ENCODE data around the gene SPG11.
"Not testable (repeated sequence)": the region's sequence is repeated elsewhere in the genome, so short reads cannot be mapped to it uniquely, and the experiment has no call there.

SPG11 gene

DNA sequence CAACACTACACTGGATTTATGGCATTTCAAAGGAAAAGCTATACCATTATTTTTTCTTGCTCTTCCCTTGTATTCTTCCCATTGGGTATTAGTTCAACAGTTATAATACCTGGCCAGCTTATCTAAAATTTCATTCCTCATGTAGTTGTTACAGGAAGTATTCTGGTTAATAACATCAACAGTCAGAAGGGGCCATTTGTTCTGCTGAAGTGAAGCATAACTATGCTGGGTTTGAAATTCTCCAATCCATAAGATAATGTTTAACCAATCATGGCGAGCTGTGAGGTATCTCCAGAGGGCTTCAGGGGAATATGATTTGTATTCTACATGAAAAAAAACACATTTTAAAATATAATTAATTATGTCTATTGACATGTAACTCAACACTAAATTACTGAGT lies 43.4 kb downstream of the SPG11 start:
- no peak for DNase-seq

DNA sequence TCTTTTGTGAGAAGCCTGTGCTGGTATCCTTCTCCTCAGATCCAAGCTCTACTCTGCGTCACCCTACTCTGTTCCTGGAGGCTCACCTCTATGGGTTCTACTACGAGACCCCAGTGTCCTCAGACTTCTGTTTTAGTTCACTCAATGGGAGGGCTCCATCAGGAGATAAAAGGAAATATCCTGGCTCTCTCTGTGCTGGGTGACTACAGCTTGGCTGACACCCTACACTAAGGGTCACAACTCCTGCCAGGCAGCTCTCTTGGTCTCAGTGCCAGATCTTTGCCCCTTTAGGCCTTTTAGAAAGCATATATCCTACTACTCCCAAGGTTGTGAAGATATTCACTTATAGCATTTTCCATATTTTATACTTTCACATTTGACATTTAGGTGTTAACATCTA lies 46.5 kb downstream of the SPG11 start:
- DNase-seq: no peak

DNA sequence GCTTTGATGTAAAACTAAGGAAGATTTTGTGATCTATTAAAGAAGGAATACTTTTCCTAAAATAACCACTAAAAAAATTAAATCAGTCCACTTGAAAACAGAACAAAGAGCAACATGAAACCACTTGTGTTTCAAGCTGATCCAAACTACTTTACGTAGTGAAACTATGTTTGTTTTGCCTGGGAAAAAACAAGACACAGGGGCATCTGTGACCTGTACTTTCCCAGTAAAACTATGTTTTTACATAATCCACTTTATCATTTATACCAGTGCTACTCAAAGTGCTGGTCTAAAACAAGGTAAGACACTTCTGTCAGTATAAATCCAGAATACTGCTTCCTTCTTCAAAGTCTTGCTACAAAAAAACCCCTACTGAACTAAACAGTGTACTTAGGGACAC lies 56.7 kb downstream of the SPG11 start:
- DNase-seq: no peak

DNA sequence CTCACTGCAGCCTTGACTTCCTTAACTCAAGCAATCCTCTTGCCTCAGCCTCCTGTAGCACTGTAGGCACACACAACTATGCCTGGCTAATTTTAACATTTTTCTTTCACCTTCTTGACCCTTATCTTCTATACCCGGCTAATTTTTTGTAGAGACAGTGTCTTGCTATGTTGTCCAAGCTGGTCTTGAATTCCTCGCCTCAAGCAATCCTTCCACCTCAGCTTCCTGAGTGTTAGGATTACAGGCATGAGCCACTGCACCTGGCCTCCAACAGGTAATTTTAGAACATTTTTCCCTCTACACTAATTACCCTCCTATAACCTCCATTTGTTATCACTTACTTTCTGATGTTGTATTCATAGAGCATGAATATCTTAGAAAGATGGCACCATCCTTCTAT lies 60.3 kb downstream of the SPG11 start:
- DNase-seq: no peak

DNA sequence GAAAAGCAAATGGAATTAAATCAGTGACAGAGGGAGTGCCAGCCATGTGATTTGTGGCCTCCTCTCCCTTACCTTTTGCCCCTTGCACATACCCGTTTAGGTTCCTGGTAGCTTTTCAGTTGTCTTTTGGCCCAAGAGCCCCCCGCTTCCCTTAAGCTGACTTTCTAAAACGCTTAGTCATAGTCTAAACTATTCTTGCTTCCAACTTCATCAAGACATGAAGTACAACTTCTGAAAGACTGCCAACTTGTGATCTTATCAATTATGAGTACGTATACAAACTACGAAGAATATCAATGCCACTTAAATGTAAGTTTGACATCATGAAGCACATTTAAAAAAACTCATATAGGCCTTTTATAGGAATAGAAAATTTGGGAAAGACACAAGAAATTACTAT lies 64.6 kb downstream of the SPG11 start:
- DNase-seq: peak; percentile 70

DNA sequence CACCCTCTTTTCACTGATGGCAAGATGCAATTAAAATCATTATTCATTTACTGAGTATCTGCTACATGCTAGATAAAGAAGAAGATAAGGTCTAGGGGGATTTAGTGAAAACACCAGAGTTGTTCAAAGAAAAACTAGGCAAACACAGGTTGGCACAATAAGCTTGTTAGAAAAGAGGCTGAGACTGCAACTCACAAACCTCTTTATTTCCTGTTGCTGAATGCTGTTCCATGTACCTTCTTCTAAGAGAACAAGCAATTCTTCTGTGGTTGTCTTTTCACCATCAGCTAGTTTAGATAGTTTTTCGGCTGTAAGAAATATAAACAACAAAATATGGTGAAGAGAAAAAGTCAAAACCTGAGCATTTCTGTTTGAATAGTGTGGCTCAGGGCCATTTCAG lies 65.4 kb downstream of the SPG11 start:
- DNase-seq: no peak

DNA sequence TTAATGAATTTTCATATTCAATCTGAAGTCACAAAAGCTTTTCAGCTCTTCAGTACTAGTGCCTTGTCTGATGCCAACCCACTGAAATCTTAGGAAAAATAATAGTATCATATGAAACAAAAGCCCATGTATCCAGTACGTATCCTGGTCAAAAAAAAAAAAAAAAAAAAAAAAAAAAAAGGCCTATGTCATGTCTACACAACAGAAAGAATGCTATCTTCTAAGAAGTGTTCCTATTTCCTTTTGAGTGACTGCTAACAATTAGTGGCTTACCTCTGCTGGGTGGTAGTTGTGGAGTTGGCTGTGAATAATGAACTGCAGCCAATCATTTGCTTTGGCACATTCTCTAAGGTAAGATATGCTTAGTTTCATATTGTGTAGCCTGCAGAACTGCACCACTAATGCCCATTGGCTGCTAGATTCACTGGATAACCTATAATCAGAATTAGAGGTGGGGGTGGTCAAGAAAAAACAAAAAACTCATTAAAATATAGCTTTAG lies 66.9 kb downstream of the SPG11 start:
- no peak for DNase-seq

DNA sequence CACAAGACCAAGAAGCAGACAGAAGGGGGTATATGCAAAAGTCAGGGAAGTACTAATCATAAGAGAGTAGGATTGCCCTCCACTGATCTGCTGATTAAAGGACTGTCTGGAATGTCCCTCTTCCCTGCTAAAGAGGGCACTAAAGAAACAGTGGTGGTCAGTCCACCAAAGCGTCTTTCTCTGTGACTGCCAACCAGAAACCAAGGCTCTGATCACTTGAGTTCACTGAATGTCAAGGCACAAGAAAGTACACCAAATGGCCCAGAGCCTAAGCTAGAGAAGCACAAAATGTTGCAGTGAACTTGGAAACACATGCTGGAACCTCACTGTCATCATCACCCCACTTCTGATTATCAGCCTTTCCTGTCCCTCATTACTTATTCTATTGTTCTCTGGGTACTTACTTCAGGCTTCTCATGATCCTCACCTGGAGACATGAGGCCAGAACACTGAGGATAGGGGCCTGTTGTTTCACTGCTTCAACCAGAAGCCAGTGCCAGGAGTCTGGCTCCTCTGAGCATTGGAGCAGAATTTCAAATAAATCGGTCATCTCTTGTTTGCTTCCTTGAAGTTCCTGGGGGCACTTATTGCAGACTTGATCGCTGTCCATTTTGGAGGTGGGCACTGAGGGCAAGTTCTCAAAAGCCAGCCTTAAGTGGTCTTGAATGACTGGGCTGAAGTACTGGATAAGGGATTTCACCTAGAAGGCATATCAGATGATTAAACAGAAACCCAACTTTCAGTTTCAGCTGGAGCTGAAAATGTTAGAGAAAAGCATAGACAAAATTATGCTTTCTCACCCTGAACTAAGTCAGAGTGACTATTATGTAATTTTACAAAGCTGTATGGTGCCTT lies 67.6 kb downstream of the SPG11 start:
- DNase-seq: no peak

DNA sequence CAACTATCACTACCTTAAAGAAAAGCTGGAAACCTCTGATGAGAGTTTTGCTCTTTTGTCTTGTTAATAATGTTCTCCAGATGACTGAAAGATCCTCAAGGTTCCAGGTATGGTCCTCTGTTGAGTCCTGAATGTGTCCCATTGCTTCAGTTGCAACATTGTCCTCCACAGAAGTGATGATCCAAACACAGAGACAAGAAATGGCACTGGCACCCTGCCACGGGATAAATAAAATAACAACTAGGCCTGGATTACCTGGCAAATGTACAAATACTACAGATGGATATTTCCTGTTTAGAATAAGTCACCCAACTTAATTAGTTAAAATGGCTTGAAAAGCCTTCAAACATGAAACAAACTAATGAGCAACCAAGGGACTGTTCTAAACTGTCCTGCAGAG lies 68.2 kb downstream of the SPG11 start:
- no peak for DNase-seq

DNA sequence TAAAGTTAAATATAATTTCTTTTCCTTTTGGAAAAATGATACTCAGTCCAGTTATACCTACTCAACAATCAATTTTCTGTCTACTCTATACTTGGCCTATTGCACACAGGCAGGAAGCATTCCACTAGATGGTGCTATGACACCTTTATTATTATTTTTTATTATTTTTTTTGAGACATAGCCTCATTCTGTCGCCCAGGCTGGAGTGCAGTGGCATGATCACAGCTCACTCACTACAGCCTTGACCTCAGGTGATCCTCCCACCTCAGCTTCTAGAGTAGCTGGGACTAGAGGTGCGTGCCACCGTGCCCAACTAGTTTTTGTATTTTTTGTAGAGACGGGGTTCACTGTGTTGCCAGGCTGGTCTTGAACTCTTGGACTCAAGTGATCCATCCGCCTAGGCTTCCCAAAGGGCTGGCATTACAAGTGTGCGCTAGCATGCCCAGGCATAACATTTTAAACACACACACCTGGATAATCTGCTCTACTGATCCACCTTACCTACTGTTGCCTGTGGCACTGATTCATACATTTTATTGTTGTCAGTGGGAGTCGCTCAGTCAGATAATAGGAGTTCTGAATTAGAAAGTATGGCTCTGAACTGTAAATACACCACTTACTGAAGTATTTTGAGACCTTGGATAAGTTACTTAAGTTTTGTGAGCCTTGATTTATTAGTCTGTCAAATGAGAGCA lies 70.3 kb downstream of the SPG11 start:
- peak; percentile 46 for DNase-seq

DNA sequence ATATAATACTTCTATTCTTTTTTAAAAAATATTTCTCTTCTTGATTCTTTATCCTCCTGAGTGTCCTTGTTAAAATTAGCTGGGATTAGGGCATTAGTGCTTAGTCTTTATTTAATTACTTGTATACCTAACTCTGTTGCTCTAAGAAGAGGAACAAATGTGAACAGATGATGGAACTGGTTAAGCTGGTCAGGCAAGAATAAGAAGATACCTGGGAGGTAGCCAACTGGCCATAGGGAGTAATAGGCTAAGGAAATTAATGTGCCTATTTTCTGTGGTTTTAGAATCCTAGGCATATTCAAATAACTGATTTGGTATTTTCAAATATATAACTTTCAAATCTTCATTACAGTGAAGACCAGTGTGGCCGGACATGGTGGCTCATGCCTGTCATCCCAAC lies 72.1 kb downstream of the SPG11 start:
- no peak for DNase-seq

DNA sequence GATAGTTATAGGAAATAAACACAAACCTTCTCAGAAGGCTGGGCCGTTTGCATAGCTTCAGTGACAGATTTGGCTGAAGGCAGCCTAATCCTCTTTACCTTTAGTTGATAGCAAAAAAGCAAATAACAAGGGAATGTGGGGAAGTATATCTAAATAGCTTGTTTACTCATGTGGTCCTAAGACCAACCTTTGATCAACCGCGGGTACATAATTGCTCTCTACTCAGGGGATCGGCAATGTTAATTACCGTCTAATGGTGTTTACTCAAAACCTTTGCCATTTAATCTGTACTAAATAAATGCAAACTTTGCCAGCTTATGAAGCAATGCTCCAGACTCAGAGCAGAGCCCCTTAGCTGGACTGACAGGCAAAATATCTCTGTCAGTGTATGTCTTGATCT lies 74.9 kb downstream of the SPG11 start:
- no peak for DNase-seq

DNA sequence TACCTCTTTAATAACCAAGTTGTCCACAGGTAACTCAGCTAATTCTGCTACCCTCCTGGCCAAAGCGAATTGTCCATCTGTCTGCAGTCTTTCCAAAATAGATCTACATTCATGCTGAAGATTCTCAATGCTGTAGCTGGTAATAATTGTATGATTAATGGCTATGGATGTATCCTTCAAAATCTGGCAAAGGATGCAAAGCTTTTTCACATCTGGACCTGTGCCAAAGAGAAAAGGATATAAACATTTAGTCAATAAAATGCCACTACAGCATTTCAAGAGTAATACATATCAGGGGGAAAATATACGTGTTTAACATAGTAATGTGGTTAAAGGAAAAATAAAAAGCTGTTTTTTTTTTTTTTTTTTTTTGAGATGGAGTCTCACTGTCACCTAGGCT lies 77.8 kb downstream of the SPG11 start:
- DNase-seq: no peak

DNA sequence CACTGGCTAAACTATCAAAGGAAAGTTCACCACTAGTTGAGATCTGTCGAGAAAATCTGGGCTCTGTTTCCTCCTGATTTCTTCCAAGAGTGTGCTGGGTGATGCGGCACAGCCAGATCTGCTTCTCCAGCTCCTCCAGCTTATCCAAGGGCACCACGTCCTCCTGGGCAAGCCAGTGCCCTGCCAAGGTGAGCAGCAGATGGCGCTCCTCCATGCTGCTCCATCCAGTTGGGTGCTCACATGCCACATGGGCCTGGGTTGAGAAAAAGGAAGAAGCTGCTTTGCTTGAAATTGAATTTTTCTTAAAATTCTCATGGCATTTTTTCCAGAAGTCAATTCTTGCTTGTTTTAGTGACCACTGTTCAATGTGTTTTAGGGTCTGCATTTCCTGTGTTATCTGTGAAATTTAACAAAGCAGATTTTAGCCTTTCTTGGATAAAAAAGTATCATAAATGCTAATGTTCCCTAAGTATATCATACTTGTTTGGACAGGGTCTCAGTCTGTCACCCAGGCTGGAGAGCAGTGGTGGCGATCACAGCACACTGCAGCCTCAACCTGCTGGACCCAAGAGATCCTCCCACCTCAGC lies 79.2 kb downstream of the SPG11 start:
- DNase-seq: peak; percentile 69

DNA sequence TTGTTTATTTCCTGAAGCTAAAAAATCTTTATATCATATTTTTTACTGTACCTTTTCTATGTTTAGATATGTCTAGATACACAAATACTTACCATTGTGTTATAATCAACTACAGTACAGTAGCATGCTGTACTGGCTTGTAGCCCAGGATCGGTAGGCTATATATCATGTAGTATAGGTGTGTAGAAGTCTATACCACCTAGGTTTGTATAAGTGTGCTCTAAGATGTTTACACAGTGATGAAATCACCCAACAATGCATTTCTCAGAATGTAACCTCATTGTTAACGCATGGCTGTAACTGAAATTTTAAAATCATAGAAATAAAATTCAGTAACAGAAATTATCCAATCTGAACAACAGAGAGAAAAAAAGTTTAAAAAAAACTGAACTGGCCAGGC lies 83.4 kb downstream of the SPG11 start:
- no peak for DNase-seq

DNA sequence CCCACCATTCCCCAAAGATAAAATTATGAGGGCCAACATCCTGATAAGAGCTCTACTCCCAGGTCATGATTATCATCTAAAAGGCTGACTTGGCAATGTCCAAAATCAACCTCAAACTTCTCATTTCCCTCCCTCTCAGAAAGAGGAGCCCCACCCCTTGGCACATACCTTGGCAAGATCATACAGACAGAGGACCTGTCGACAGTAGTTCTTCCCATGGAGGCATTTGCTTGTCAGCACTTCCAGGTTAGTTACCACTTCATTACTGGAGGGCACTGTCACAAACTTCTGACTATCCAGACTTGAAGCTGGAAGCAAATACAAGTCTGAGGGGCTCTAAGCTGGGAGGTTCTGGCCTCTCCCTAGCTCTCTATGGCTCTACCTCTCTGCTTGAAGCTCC lies 88.7 kb downstream of the SPG11 start:
- no peak for DNase-seq

DNA sequence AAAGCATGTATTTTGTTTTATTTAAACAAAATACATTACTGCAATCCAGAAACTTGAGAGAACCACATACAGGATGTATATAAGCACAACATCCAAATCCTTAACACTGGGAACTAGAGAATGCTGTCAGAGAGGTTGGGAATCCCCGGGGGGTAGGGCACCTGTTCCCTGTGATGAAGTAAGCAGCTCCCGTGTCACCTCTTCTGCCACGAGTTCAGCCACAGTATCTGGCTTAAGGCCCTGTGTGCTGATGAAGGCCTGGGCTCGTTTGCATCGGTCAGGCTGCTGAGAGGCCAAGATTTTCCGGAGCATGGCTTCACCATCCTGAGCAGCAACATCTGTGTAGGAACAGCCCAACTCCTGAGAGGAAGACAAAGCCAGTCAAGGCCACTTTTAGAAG lies 90.1 kb downstream of the SPG11 start:
- DNase-seq: no peak

DNA sequence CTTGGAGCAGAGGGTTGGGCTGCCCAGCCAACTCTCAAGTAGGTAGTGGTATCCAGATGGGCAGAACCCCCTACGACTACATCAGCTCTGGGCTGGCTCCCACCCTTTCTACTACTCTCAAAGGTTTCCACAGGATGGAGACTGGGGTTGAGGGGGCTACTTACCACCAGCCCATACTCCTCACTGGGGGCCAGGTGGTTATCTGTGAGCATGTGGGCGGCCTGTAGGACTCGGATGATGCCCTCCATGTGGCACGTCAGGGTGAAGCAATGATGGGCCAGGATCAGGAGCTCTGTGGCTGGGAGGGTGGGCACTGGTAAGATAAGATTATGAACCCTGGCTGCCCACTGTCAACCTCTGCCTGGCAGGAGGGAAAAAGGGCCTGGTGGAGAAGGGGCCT lies 93.1 kb downstream of the SPG11 start:
- peak; percentile 55 for DNase-seq

DNA sequence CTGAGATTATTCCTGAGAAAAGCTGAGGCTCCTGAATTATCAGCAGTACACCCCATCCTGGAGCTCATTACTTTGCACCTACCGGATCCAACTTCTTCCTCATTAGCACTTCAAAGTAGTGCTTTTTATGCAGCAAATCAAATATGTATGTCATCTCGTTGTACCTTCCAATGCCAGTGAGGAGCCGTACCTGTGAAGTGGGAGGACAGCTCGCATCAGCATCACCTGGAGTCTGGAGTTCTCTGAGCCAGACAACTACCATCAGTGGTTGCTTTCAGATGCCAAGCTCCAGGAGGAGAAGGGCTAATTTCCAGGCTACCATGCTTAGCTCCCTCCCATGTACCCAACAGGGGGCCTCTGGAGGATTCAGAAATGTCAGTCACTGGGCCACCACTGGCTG lies 94.1 kb downstream of the SPG11 start:
- DNase-seq: no peak

DNA sequence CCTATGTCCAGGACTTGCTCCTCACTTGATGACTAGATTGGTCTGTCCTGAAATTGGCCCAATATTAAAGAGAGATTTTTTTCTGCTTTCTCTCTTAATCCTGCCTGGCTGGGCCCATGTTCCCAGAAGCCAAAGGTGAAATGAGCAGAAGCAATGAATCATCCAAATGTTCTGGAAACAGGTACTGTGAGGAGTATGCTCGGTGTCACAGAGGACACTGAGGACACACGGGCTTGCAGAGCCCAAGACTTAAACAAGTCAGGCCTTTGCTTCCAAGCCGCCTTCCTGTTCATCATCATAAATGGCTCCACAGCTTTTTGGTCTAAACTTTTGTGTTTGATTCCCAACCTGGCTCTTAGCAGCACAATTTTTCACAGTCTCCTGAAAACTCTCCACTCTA lies 95.1 kb downstream of the SPG11 start:
- DNase-seq: no peak

DNA sequence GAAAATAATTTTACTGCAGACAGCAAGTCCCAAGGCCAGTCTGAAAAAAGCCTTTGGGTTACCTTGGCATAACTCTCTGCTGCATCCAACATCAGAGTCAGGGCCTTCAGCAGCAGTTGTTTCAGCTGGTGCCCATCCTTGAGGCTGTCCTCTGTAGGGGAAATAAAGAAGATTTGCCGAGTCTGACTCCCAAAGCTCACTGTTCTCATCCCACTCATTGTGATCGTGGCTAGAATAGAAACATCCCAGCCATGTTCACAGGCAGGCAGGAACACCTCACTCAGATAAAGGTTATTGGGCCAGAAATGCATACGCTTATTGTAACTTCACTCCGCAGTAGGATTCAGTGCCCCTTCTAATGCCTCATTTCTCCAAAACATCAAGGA lies 97.3 kb downstream of the SPG11 start:
- no peak for DNase-seq

DNA sequence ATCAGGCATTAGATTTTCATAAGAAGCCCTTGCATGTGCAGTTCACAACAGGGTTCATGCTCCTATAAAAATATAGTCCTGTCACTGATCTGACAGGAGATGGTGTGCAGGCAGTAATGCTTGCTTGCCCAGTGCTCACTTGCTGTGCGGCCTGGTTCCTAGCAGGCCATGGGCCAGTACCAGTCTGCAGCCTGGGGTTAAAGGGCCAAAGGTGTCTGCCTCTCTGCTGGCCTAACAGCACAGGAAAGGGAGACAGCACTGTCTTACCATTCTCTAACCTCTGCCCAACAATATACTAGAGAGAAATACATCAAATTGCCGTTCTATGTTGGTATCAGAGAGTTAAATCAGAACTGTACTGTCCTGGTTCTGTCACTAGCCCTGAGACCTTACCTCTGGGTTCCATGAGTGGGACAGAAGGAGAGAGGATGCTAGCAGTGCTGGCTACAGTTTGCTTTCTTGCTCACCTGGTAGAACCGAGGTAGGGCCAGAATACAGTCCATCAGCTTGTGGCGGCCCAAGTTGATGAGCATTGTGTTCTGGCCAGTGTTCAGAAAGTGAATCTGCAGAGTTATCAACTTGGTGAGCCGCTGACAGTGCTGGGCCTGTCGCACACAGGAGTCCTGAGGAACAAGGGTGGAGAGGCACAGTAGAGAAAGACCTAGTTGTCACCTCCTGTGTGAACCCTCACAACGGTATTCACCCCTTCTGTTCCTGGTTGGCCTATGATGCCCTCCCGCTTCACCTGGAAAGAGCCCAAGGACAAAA lies 97.9 kb downstream of the SPG11 start:
- DNase-seq: no peak

DNA sequence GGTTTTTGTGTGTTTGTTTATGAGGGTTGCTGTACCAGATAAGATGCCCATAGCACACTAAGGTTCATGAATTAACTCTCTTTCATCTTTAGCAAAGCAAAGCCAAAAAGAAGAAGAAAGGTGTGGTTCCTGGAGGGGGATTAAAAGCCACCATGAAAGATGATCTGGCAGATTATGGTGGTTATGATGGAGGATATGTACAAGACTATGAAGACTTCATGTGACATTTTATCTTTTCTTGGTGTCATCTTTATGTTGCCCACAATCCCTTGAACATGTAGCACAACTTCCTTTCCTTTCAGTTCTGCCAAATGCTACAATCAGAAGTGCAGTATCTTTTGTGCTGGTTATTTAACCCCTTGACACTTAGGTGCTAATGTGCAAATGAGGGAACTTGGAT lies 102.5 kb downstream of the SPG11 start:
- DNase-seq: not testable (repeated sequence)
